KMS-11 (cell line): ENCODE data around the gene HDAC11.

Experiments used
- H2AFZ ChIP-seq: fragments of 200-600 bp; sonication (generic); 2 replicates; pipeline ENCODE4 v1.6.1; 2016; ENCODE audit warnings: antibody characterized with exemption, mixed run types, low read depth
- H3K27ac ChIP-seq: fragments of 200-600 bp; sonication (generic); 2 replicates; pipeline ENCODE4 v1.6.1; 2016; ENCODE audit warnings: mild to moderate bottlenecking, mixed run types
- H3K27me3 ChIP-seq: fragments of 200-600 bp; sonication (generic); 2 replicates; pipeline ENCODE4 v1.6.1; 2017; ENCODE audit warnings: mild to moderate bottlenecking, low read depth, mixed run types, moderate library complexity; ENCODE audit not compliant: insufficient read depth
- H3K36me3 ChIP-seq: fragments of 200-600 bp; sonication (generic); 2 replicates; pipeline ENCODE4 v1.6.1; 2017; ENCODE audit warnings: mild to moderate bottlenecking, mixed run types; ENCODE audit not compliant: insufficient read depth
- H3K4me1 ChIP-seq: fragments of 200-600 bp; sonication (generic); 2 replicates; pipeline ENCODE4 v1.6.1; 2016; ENCODE audit warnings: mild to moderate bottlenecking, low read depth, mixed run types; ENCODE audit not compliant: poor library complexity, severe bottlenecking
- H3K4me2 ChIP-seq: fragments of 200-600 bp; sonication (generic); 2 replicates; pipeline ENCODE4 v1.7.0; 2016; ENCODE audit warnings: mild to moderate bottlenecking, mixed run types
- H3K4me3 ChIP-seq: fragments of 200-600 bp; sonication (generic); IDR thresholded peaks from 2 replicates; pipeline ENCODE4 v1.6.1; 2017; ENCODE audit warnings: low read depth, low read length, mixed read lengths; ENCODE audit not compliant: insufficient read depth
- H3K79me2 ChIP-seq: fragments of 200-600 bp; sonication (generic); 2 replicates; pipeline ENCODE4 v1.6.1; 2016; ENCODE audit warnings: low read depth, mixed run types; ENCODE audit not compliant: insufficient read depth
- H3K9ac ChIP-seq: fragments of 200-600 bp; sonication (generic); 2 replicates; pipeline ENCODE4 v1.6.1; 2016; ENCODE audit warnings: mild to moderate bottlenecking, mixed run types
- H4K20me1 ChIP-seq: fragments of 200-600 bp; sonication (generic); 2 replicates; pipeline ENCODE4 v1.6.1; 2016; ENCODE audit warnings: mild to moderate bottlenecking, mixed run types; ENCODE audit not compliant: insufficient read depth
- CTCF ChIP-seq: fragments of 200-600 bp; sonication (generic); conservative IDR thresholded peaks from 2 replicates; pipeline ENCODE4 v1.6.1; 2017; ENCODE audit warnings: low read depth, mild to moderate bottlenecking, antibody characterized with exemption, low read length, moderate library complexity, mixed read lengths

The HDAC11 gene

GRCh38 chr3:13514639-13515435, 34.7 kb downstream of the HDAC11 start:
- Histone ChIP-seq H3K27me3 (peaks cover 13% of the 10 kb centered on the region; the same call in 1 of the 2 replicates), H3K79me2 (no peaks in the 10 kb centered on the region), H3K4me2 (no peak overlapping the region), H3K4me3 (no peak overlapping the region), H2AFZ (no peak overlapping the region), H3K9ac (no peak overlapping the region), H3K4me1 (no peaks in the 10 kb centered on the region), H3K27ac (no peak overlapping the region), H4K20me1 (no peaks in the 10 kb centered on the region), H3K36me3 (no peaks in the 10 kb centered on the region)
- no peak for TF ChIP-seq CTCF

- Histone ChIP-seq H2AFZ (no peak overlapping the region), H3K4me1 (no peaks in the 10 kb centered on the region), H3K36me3 (no peaks in the 10 kb centered on the region), H3K9ac (no peak overlapping the region), H4K20me1 (no peaks in the 10 kb centered on the region), H3K4me3 (no peak overlapping the region), H3K27me3 (peaks cover 13% of the 10 kb centered on the region; the same call in 1 of the 2 replicates), H3K4me2 (no peak overlapping the region), H3K79me2 (no peaks in the 10 kb centered on the region), H3K27ac (no peak overlapping the region)
- TF ChIP-seq CTCF: no peak
These were observed 36.0 kb downstream of the HDAC11 start for GRCh38 chr3:13515786-13516759.

- H3K4me2 ChIP-seq: no peak overlapping the region
- no peaks in the 10 kb centered on the region for H3K36me3 ChIP-seq
- TF ChIP-seq CTCF: no peak
- peaks cover 13% of the 10 kb centered on the region; the same call in 1 of the 2 replicates for H3K27me3 ChIP-seq
- no peaks in the 10 kb centered on the region for H3K4me1 ChIP-seq
- no peak overlapping the region for H3K27ac ChIP-seq
- no peak overlapping the region for H3K9ac ChIP-seq
- H3K4me3 ChIP-seq: no peak overlapping the region
- H2AFZ ChIP-seq: no peak overlapping the region
- no peaks in the 10 kb centered on the region for H3K79me2 ChIP-seq
- no peaks in the 10 kb centered on the region for H4K20me1 ChIP-seq
These were observed 36.6 kb downstream of the HDAC11 start for GRCh38 chr3:13516760-13517135.

GRCh38 chr3:13517253-13517977, 37.3 kb downstream of the HDAC11 start:
- no peaks in the 10 kb centered on the region for H3K4me1 ChIP-seq
- H3K9ac ChIP-seq: no peak overlapping the region
- no peaks in the 10 kb centered on the region for H3K79me2 ChIP-seq
- no peak overlapping the region for H3K4me2 ChIP-seq
- H4K20me1 ChIP-seq: no peaks in the 10 kb centered on the region
- no peak overlapping the region for H3K27ac ChIP-seq
- H2AFZ ChIP-seq: no peak overlapping the region
- no peak overlapping the region for H3K4me3 ChIP-seq
- H3K36me3 ChIP-seq: no peaks in the 10 kb centered on the region
- no peak for TF ChIP-seq CTCF
- H3K27me3 ChIP-seq: peaks cover 13% of the 10 kb centered on the region; the same call in 1 of the 2 replicates
